Endothelial cell of umbilical vein (primary cell): ENCODE measurements around the gene ITPR2. TPM values are rescaled to one million over a fixed set of nuclear protein-coding genes. Genes with fewer than 3 reads are reported as not detected.

ENCODE experiments used
- BruUV-seq: library from RNA; stranded (reverse); fragments of 400-500 nt; replicated peaks from 2 replicates; lab custom pipeline; 2021; lab: Mats Ljungman, UMichigan
- CTCF ChIA-PET: fragments of 300-600, 350-600 bp; sonication (Branson Sonifier 250); formaldehyde crosslinking; loops from one replicate; lab custom pipeline; 2021; ENCODE audit warnings: antibody characterized with exemption, inconsistent platforms; lab: Charles Lee
- POLR2A ChIA-PET: fragments of 300-600, 350-600 bp; sonication (Branson Sonifier 250); formaldehyde crosslinking; loops from one replicate; lab custom pipeline; 2021; ENCODE audit warnings: antibody characterized with exemption, inconsistent platforms; lab: Charles Lee
- DNase-seq: peaks from one replicate; pipeline ENCODE4 v3.0.0-alpha.2; 2011; ENCODE audit warnings: low read depth, low spot score
- FAIRE-seq: peaks from 2 replicates; lab custom pipeline; 2011; peaks lifted over from hg19 to GRCh38; lab: Jason Lieb, UNC
- H2AFZ ChIP-seq: 2 replicates; pipeline ENCODE4 v1.6.0; 2012; ENCODE audit warnings: low read depth, low read length, control low read depth, inconsistent platforms
- H3K27ac ChIP-seq: 2 replicates; pipeline ENCODE4 v1.5.1; 2011; ENCODE audit warnings: low read depth, mild to moderate bottlenecking, control low read depth, low read length, moderate library complexity; ENCODE audit not compliant: insufficient read depth
- H3K27me3 ChIP-seq, 2 experiments: 2 replicates each; pipeline versions ENCODE4 v1.6.0 to v1.6.1; 2011; ENCODE audit warnings: low read length in 2 of 2, mixed read lengths in 1 of 2; ENCODE audit not compliant: control insufficient read depth in 2 of 2, insufficient read depth in 2 of 2
- H3K36me3 ChIP-seq, 2 experiments: 2 replicates in 1 of 2; 3 replicates in 1 of 2; pipeline ENCODE4 v1.5.1; 2011; ENCODE audit warnings: low read length in 2 of 2, mild to moderate bottlenecking in 1 of 2, moderate library complexity in 1 of 2; ENCODE audit not compliant: control insufficient read depth in 2 of 2, insufficient read depth in 2 of 2; ENCODE audit errors: extremely low read depth in 1 of 2
- H3K4me1 ChIP-seq: 3 replicates; pipeline ENCODE4 v1.5.1; 2011; ENCODE audit warnings: mild to moderate bottlenecking, low read length; ENCODE audit not compliant: control insufficient read depth, insufficient read depth; ENCODE audit errors: extremely low read depth
- H3K4me2 ChIP-seq: 2 replicates; pipeline ENCODE4 v1.6.1; 2011; ENCODE audit warnings: low read length, control low read depth, mixed read lengths; ENCODE audit not compliant: insufficient read depth
- H3K4me3 ChIP-seq, 3 experiments: fragments of 200-600 bp in 1 of 3; sonication (generic), shearing (Covaris generic) in 1 of 3; replicated peaks in 1 of 3; 2 replicates each; pipeline ENCODE4 v1.5.1; 2011 to 2016; ENCODE audit warnings: control low read depth in 3 of 3, low read length in 3 of 3, mild to moderate bottlenecking in 2 of 3, inconsistent platforms in 1 of 3, low read depth in 1 of 3, moderate library complexity in 1 of 3; ENCODE audit not compliant: insufficient read depth in 1 of 3
- H3K79me2 ChIP-seq: 2 replicates; pipeline ENCODE4 v1.6.0; 2012; ENCODE audit warnings: low read length, inconsistent platforms; ENCODE audit not compliant: control insufficient read depth, insufficient read depth
- H3K9ac ChIP-seq: replicated peaks from 2 replicates; pipeline ENCODE3; 2011; ENCODE audit warnings: low read length, control low read depth; ENCODE audit not compliant: insufficient read depth; ENCODE audit errors: extremely low read depth
- H3K9me1 ChIP-seq: replicated peaks from 3 replicates; pipeline ENCODE4 v1.6.0; 2011; ENCODE audit warnings: mild to moderate bottlenecking, low read length; ENCODE audit not compliant: control insufficient read depth, insufficient read depth; ENCODE audit errors: extremely low read depth
- H3K9me3 ChIP-seq: replicated peaks from 2 replicates; pipeline ENCODE4 v1.5.1; 2012; ENCODE audit warnings: low read length, inconsistent platforms; ENCODE audit not compliant: control insufficient read depth, insufficient read depth
- H4K20me1 ChIP-seq: replicated peaks from 2 replicates; pipeline ENCODE3; 2011; ENCODE audit warnings: mild to moderate bottlenecking, low read length; ENCODE audit not compliant: control insufficient read depth, insufficient read depth; ENCODE audit errors: extremely low read depth
- CTCF ChIP-seq, 2 donors: IDR thresholded peaks; 1 replicate in 1 of 2; 2 replicates in 1 of 2; pipeline ENCODE4 v1.5.1; 2011; ENCODE audit warnings: low read length in 2 of 2, mild to moderate bottlenecking in 2 of 2, moderate library complexity in 2 of 2, control low read depth in 1 of 2, inconsistent platforms in 1 of 2, low read depth in 1 of 2; ENCODE audit not compliant: insufficient read depth in 1 of 2; ENCODE audit errors: extremely low read depth in 1 of 2
- EZH2 ChIP-seq: IDR thresholded peaks from 2 replicates; pipeline ENCODE4 v1.6.1; 2012; ENCODE audit warnings: borderline replicate concordance, low read depth, mild to moderate bottlenecking, moderate library complexity, low read length, inconsistent platforms; ENCODE audit not compliant: severe bottlenecking
- FOS ChIP-seq: IDR thresholded peaks from 2 replicates; pipeline ENCODE4 v1.6.1; 2011; ENCODE audit warnings: mild to moderate bottlenecking, low read length, moderate library complexity, borderline replicate concordance; ENCODE audit not compliant: insufficient read depth
- GATA2 ChIP-seq: IDR thresholded peaks from 2 replicates; pipeline ENCODE4 v1.7.0; 2011; ENCODE audit warnings: low read depth, mild to moderate bottlenecking, moderate library complexity, mixed read lengths, low read length; ENCODE audit not compliant: insufficient read length, insufficient read depth
- JUN ChIP-seq: IDR thresholded peaks from 2 replicates; pipeline ENCODE4 v1.6.1; 2011; ENCODE audit warnings: borderline replicate concordance, low read depth; ENCODE audit not compliant: insufficient read length, insufficient read depth
- MAX ChIP-seq: IDR thresholded peaks from 2 replicates; pipeline ENCODE4 v1.6.1; 2011; ENCODE audit not compliant: insufficient read depth, insufficient read length
- MYC ChIP-seq: IDR thresholded peaks from one replicate; pipeline ENCODE4 v1.6.1; 2011; ENCODE audit warnings: mild to moderate bottlenecking, low read depth, low read length
- POLR2A ChIP-seq: IDR thresholded peaks from 2 replicates; pipeline ENCODE4 v1.6.1; 2012; ENCODE audit warnings: low read depth, mild to moderate bottlenecking, control low read depth, low read length
- POLR2AphosphoS5 ChIP-seq: IDR thresholded peaks from 2 replicates; pipeline ENCODE4 v1.6.1; 2012; ENCODE audit warnings: low read depth, mild to moderate bottlenecking, control low read depth, low read length, moderate library complexity; ENCODE audit not compliant: insufficient read depth
- dilution Hi-C: fragments of 300-500 bp; cut with MboI; formaldehyde crosslinking; loops from one replicate; pipeline ENCODE4 v1.15.0; 2019; ENCODE audit warnings: low sequenced_read_pairs; ENCODE audit not compliant: extremely low pct_ligation_motif_present
- intact Hi-C: fragments of 100-400 bp; cut with micrococcal nuclease; formaldehyde crosslinking; loops from one replicate; pipeline ENCODE4 v1.10.0; 2022
- polyA plus RNA-seq, 4 experiments: library from polyadenylated mRNA; depleted of rRNA in 3 of 4; stranded (reverse) in 3 of 4; unstranded in 1 of 4; fragments of >200 nt; gene quantifications; 2 replicates each; pipeline versions ENCODE4 v1.2.1 to v1.2.3, GENCODE V29; 2011 to 2012; ENCODE audit warnings: missing spikeins in 1 of 4
- total RNA-seq: library from RNA; stranded (reverse); gene quantifications from 2 replicates; pipeline ENCODE4 v1.2.3, GENCODE V29; 2021

ITPR2 gene
- total and polyA plus RNA-seq, 2 donors (not counting 3 experiments of a cell fraction or from before 2014, with no cell fraction given) = 16.2 to 86.8 TPM

GRCh38 chr12:26807292-26807691, 25.7 kb downstream of the ITPR2 start:
- Histone ChIP-seq H3K9me3 (no peaks in the 10 kb centered on the region), H3K27ac (no peak overlapping the region), H4K20me1 (peaks cover 2% of the 10 kb centered on the region), H3K27me3 (no peaks in the 10 kb centered on the region), H3K4me3 (no peak overlapping the region), H3K36me3 (no peaks in the 10 kb centered on the region), H3K4me1 (peaks cover 8% of the 10 kb centered on the region), H3K79me2 (peaks cover 23% of the 10 kb centered on the region), H3K9ac (no peak overlapping the region), H2AFZ (no peak overlapping the region), H3K4me2 (no peak overlapping the region), H3K9me1 (no peaks in the 10 kb centered on the region)
- ChIA-PET CTCF (no interaction called here), POLR2A (no interaction called here)
- no peak for FAIRE-seq
- dilution Hi-C loops = no loop called here
- DNase-seq = no peak
- intact Hi-C loops = no loop called here
- TF ChIP-seq CTCF (IDR thresholded peaks at IDR 0.05; ENCODE audit: extremely low read depth in 1 of 2, insufficient read depth in 1 of 2, low read depth in 1 of 2, low read length in 2 of 2) (no peak), FOS (no peak), POLR2AphosphoS5 (no peak), MYC (no peak), JUN (no peak), POLR2A (no peak), MAX (no peak), GATA2 (no peak), EZH2 (no peak)
- no TSS peak for BruUV-seq
